Brain microvascular endothelial cell (primary cell): ENCODE data around the gene GRHL3.

Experiments
- DNase-seq: peaks from one replicate; pipeline ENCODE4 v3.0.0-alpha.2; 2020
- H3K27ac ChIP-seq: fragments of 250-450 bp; sonication (Bioruptor Pico); 2 replicates; pipeline ENCODE4 v1.5.1; 2020; ENCODE audit warnings: mild to moderate bottlenecking, moderate library complexity
- H3K27me3 ChIP-seq: fragments of 250-450 bp; sonication (Bioruptor Pico); replicated peaks from 2 replicates; pipeline ENCODE4 v1.5.1; 2020; ENCODE audit warnings: mild to moderate bottlenecking
- H3K36me3 ChIP-seq: fragments of 250-450 bp; sonication (Bioruptor Pico); replicated peaks from 2 replicates; pipeline ENCODE4 v1.5.1; 2020; ENCODE audit warnings: mild to moderate bottlenecking
- H3K4me3 ChIP-seq: 2 replicates; pipeline ENCODE4 v1.5.1; 2011; ENCODE audit warnings: low read depth, mild to moderate bottlenecking, control low read depth, low read length, moderate library complexity
- CTCF ChIP-seq: IDR thresholded peaks from 2 replicates; pipeline ENCODE4 v1.5.1; 2011; ENCODE audit warnings: low read depth, mild to moderate bottlenecking, moderate library complexity, low read length, control low read depth, inconsistent platforms; ENCODE audit errors: missing control alignments
- in situ Hi-C: cut with HindIII; loops from 2 replicates; pipeline ENCODE4 v1.10.0; 2017; ENCODE audit warnings: low sequenced_read_pairs, low pct_ligation_motif_present

The GRHL3 gene

GRCh38 chr1:24373710-24374109 is 54.6 kb downstream of the GRHL3 start:
- H3K27me3 ChIP-seq = no peaks in the 10 kb centered on the region
- in situ Hi-C loops = no loop called here
- H3K27ac ChIP-seq = no peak overlapping the region
- DNase-seq = no peak
- no peak overlapping the region for H3K4me3 ChIP-seq
- no peaks in the 10 kb centered on the region for H3K36me3 ChIP-seq
- TF ChIP-seq CTCF = no peak

GRCh38 chr1:24374891-24375786 is 56.0 kb downstream of the GRHL3 start:
- no peak for TF ChIP-seq CTCF
- DNase-seq = no peak
- no peak overlapping the region for H3K27ac ChIP-seq
- in situ Hi-C loops = no loop called here
- no peaks in the 10 kb centered on the region for H3K27me3 ChIP-seq
- no peak overlapping the region for H3K4me3 ChIP-seq
- no peaks in the 10 kb centered on the region for H3K36me3 ChIP-seq

GRCh38 chr1:24379733-24380315 is 60.7 kb downstream of the GRHL3 start:
- no peak for TF ChIP-seq CTCF
- Histone ChIP-seq H3K27ac (no peak overlapping the region), H3K4me3 (no peak overlapping the region), H3K36me3 (no peaks in the 10 kb centered on the region), H3K27me3 (no peaks in the 10 kb centered on the region)
- in situ Hi-C loops = no loop called here
- DNase-seq = no peak

- in situ Hi-C loops = no loop called here
- TF ChIP-seq CTCF = no peak
- DNase-seq = no peak
- no peaks in the 10 kb centered on the region for H3K36me3 ChIP-seq
- no peak overlapping the region for H3K27ac ChIP-seq
- no peak overlapping the region for H3K4me3 ChIP-seq
- H3K27me3 ChIP-seq = no peaks in the 10 kb centered on the region
Observed at GRCh38 chr1:24380508-24380907, 61.4 kb downstream of the GRHL3 start.

GRCh38 chr1:24381256-24381655 is 62.1 kb downstream of the GRHL3 start:
- in situ Hi-C loops = no loop called here
- no peak for DNase-seq
- no peaks in the 10 kb centered on the region for H3K36me3 ChIP-seq
- H3K4me3 ChIP-seq = no peak overlapping the region
- no peak for TF ChIP-seq CTCF
- H3K27ac ChIP-seq = no peak overlapping the region
- no peaks in the 10 kb centered on the region for H3K27me3 ChIP-seq

- no peak for DNase-seq
- in situ Hi-C loops = no loop called here
- no peak for TF ChIP-seq CTCF
- no peaks in the 10 kb centered on the region for H3K27me3 ChIP-seq
- no peaks in the 10 kb centered on the region for H3K36me3 ChIP-seq
- H3K4me3 ChIP-seq = no peak overlapping the region
- H3K27ac ChIP-seq = no peak overlapping the region
Observed at GRCh38 chr1:24382165-24382577, 63.0 kb downstream of the GRHL3 start.
